Neural progenitor cell (in vitro differentiated cells): ENCODE data around the gene FAM118A. TPM values are rescaled to one million over a fixed set of nuclear protein-coding genes. Genes with fewer than 3 reads are reported as not detected.

Experiments used
- DNase-seq: peaks from one replicate; pipeline ENCODE4 v3.0.0-alpha.2; 2016; ENCODE audit warnings: low spot score
- H2AFZ ChIP-seq: fragments of 200-600 bp; sonication (generic); replicated peaks from 2 replicates; pipeline ENCODE4 v1.6.1; 2016; ENCODE audit warnings: antibody characterized with exemption
- H3F3A ChIP-seq: fragments of 200-600 bp; sonication (generic); 2 replicates; pipeline ENCODE4 v1.6.1; 2016; ENCODE audit warnings: antibody characterized with exemption, low read depth
- H3K27ac ChIP-seq: fragments of 200-600 bp; sonication (generic); 2 replicates; pipeline ENCODE4 v1.5.1; 2016; ENCODE audit warnings: mild to moderate bottlenecking
- H3K27me3 ChIP-seq: fragments of 200-600 bp; sonication (generic); 2 replicates; pipeline ENCODE4 v1.6.1; 2016; ENCODE audit warnings: mild to moderate bottlenecking, moderate library complexity
- H3K36me3 ChIP-seq: fragments of 200-600 bp; sonication (generic); 2 replicates; pipeline ENCODE4 v1.5.1; 2016
- H3K4me1 ChIP-seq: fragments of 200-600 bp; sonication (generic); 2 replicates; pipeline ENCODE4 v1.6.1; 2016; ENCODE audit warnings: mixed run types
- H3K4me2 ChIP-seq: fragments of 200-600 bp; sonication (generic); 2 replicates; pipeline ENCODE4 v1.6.1; 2016
- H3K4me3 ChIP-seq: fragments of 200-600 bp; sonication (generic); 2 replicates; pipeline ENCODE4 v1.5.1; 2016
- H3K79me2 ChIP-seq: fragments of 200-600 bp; sonication (generic); 2 replicates; pipeline ENCODE4 v1.6.1; 2016; ENCODE audit warnings: low read depth
- H3K9ac ChIP-seq: fragments of 200-600 bp; sonication (generic); 2 replicates; pipeline ENCODE4 v1.6.1; 2016
- H3K9me3 ChIP-seq: fragments of 200-600 bp; sonication (generic); 2 replicates; pipeline ENCODE4 v1.5.1; 2016; ENCODE audit warnings: low read depth
- H4K20me1 ChIP-seq: fragments of 200-600 bp; sonication (generic); 2 replicates; pipeline ENCODE4 v1.6.1; 2016; ENCODE audit warnings: low read depth
- H3K27ac Mint-ChIP-seq: 3 replicates; pipeline ENCODE4 v1.8.0; 2021; ENCODE audit warnings: mixed read lengths
- H3K27me3 Mint-ChIP-seq: 2 replicates; pipeline ENCODE4 v1.8.0; 2022; ENCODE audit warnings: low read depth, mild to moderate bottlenecking, inconsistent platforms, moderate library complexity, mixed read lengths; ENCODE audit not compliant: insufficient read depth
- H3K36me3 Mint-ChIP-seq: 3 replicates; pipeline ENCODE4 v1.8.0; 2021; ENCODE audit warnings: mixed read lengths
- H3K4me1 Mint-ChIP-seq: 3 replicates; pipeline ENCODE4 v1.8.0; 2021; ENCODE audit warnings: mixed read lengths
- H3K4me3 Mint-ChIP-seq: 3 replicates; pipeline ENCODE4 v1.8.0; 2021; ENCODE audit warnings: mild to moderate bottlenecking, moderate library complexity, mixed read lengths
- H3K9me3 Mint-ChIP-seq: 3 replicates; pipeline ENCODE4 v1.8.0; 2020; ENCODE audit warnings: mixed read lengths
- CTCF ChIP-seq: fragments of 200-600 bp; sonication (generic); IDR thresholded peaks from 2 replicates; pipeline ENCODE4 v1.5.1; 2017; ENCODE audit warnings: antibody characterized with exemption, mild to moderate bottlenecking
- EZH2 ChIP-seq: fragments of 200-600 bp; sonication (generic); IDR thresholded peaks from 2 replicates; pipeline ENCODE4 v1.6.1; 2017; ENCODE audit warnings: antibody characterized with exemption, mild to moderate bottlenecking, moderate library complexity
- EZH2phosphoT487 ChIP-seq: fragments of 200-600 bp; sonication (generic); IDR thresholded peaks from 2 replicates; pipeline ENCODE4 v1.6.1; 2017; ENCODE audit warnings: antibody characterized with exemption
- total RNA-seq: library from RNA; depleted of rRNA; stranded (reverse); fragments of >200 nt; gene quantifications from 2 replicates; pipeline ENCODE4 v1.2.3, GENCODE V29; 2015; ENCODE audit warnings: low replicate concordance

The FAM118A gene
- total RNA-seq, 1 donor from 2014 or later, result 75.1 TPM

- no peaks in the 10 kb centered on the region for H3K4me1 ChIP-seq
- H3K27ac ChIP-seq, result no peak overlapping the region
- no peaks in the 10 kb centered on the region for H3K27me3 ChIP-seq
- DNase-seq, result no peak
- Mint-ChIP-seq H3K4me3 (no peak overlapping the region), H3K9me3 (no peaks in the 10 kb centered on the region), H3K27ac (no peak overlapping the region), H3K27me3 (peaks cover 3% of the 10 kb centered on the region), H3K4me1 (peaks cover 8% of the 10 kb centered on the region), H3K36me3 (peaks cover 18% of the 10 kb centered on the region)
- no peak overlapping the region for H3K4me3 ChIP-seq
- H3F3A ChIP-seq, result no peaks in the 10 kb centered on the region
- no peaks in the 10 kb centered on the region for H4K20me1 ChIP-seq
- no peak overlapping the region for H3K4me2 ChIP-seq
- no peaks in the 10 kb centered on the region for H3K36me3 ChIP-seq
- no peak overlapping the region for H2AFZ ChIP-seq
- no peak for TF ChIP-seq EZH2
- TF ChIP-seq CTCF, result no peak
- TF ChIP-seq EZH2phosphoT487, result no peak
- H3K9ac ChIP-seq, result no peak overlapping the region
- H3K9me3 ChIP-seq, result no peaks in the 10 kb centered on the region
- no peaks in the 10 kb centered on the region for H3K79me2 ChIP-seq
Observed at GRCh38 chr22:45331486-45331885, 21.8 kb downstream of the FAM118A start.

GRCh38 chr22:45332001-45332400 lies 22.3 kb downstream of the FAM118A start:
- Histone ChIP-seq H3K4me3 (no peak overlapping the region), H3K27me3 (no peaks in the 10 kb centered on the region), H4K20me1 (no peaks in the 10 kb centered on the region), H3K79me2 (no peaks in the 10 kb centered on the region), H3K9ac (no peak overlapping the region), H3F3A (no peaks in the 10 kb centered on the region), H3K36me3 (no peaks in the 10 kb centered on the region), H3K4me1 (no peaks in the 10 kb centered on the region), H3K9me3 (no peaks in the 10 kb centered on the region), H3K27ac (no peak overlapping the region), H2AFZ (no peak overlapping the region), H3K4me2 (no peak overlapping the region)
- Mint-ChIP-seq H3K27ac (no peak overlapping the region), H3K4me1 (peaks cover 13% of the 10 kb centered on the region), H3K36me3 (peaks cover 22% of the 10 kb centered on the region), H3K27me3 (peaks cover 5% of the 10 kb centered on the region), H3K9me3 (no peaks in the 10 kb centered on the region), H3K4me3 (no peak overlapping the region)
- DNase-seq, result no peak
- TF ChIP-seq CTCF, result no peak
- no peak for TF ChIP-seq EZH2phosphoT487
- TF ChIP-seq EZH2, result no peak

GRCh38 chr22:45334068-45334467 lies 24.3 kb downstream of the FAM118A start:
- Mint-ChIP-seq H3K4me3 (no peak overlapping the region), H3K27me3 (peaks cover 2% of the 10 kb centered on the region), H3K36me3 (peaks cover 23% of the 10 kb centered on the region), H3K27ac (no peak overlapping the region), H3K4me1 (peaks cover 17% of the 10 kb centered on the region), H3K9me3 (no peaks in the 10 kb centered on the region)
- Histone ChIP-seq H3K27me3 (no peaks in the 10 kb centered on the region), H3K79me2 (no peaks in the 10 kb centered on the region), H4K20me1 (no peaks in the 10 kb centered on the region), H3K4me2 (no peak overlapping the region), H3K9me3 (no peaks in the 10 kb centered on the region), H3K27ac (no peak overlapping the region), H3K9ac (no peak overlapping the region), H2AFZ (no peak overlapping the region), H3K4me1 (no peaks in the 10 kb centered on the region), H3K36me3 (no peaks in the 10 kb centered on the region), H3K4me3 (no peak overlapping the region), H3F3A (no peaks in the 10 kb centered on the region)
- DNase-seq, result no peak
- no peak for TF ChIP-seq EZH2
- no peak for TF ChIP-seq CTCF
- no peak for TF ChIP-seq EZH2phosphoT487

GRCh38 chr22:45334528-45334927 lies 24.8 kb downstream of the FAM118A start:
- Histone ChIP-seq H3F3A (no peaks in the 10 kb centered on the region), H3K4me1 (no peaks in the 10 kb centered on the region), H3K4me3 (no peak overlapping the region), H4K20me1 (no peaks in the 10 kb centered on the region), H3K36me3 (no peaks in the 10 kb centered on the region), H3K27ac (no peak overlapping the region), H3K27me3 (no peaks in the 10 kb centered on the region), H3K9ac (no peak overlapping the region), H3K9me3 (no peaks in the 10 kb centered on the region), H3K4me2 (no peak overlapping the region), H3K79me2 (no peaks in the 10 kb centered on the region), H2AFZ (no peak overlapping the region)
- Mint-ChIP-seq H3K4me1 (peaks cover 17% of the 10 kb centered on the region), H3K27me3 (peaks cover 2% of the 10 kb centered on the region), H3K9me3 (no peaks in the 10 kb centered on the region), H3K4me3 (no peak overlapping the region), H3K27ac (peak overlapping the region; percentile 29), H3K36me3 (peaks cover 20% of the 10 kb centered on the region)
- DNase-seq, result no peak
- TF ChIP-seq EZH2 (no peak), CTCF (no peak), EZH2phosphoT487 (no peak)
